22Rv1 (cell line): Measurements from ENCODE around the gene ZNF692.

ENCODE experiments used
- ZFX ChIP-seq: fragments of 450-650 bp; IDR thresholded peaks from 2 replicates; pipeline ENCODE4 v1.6.1; 2017; ENCODE audit warnings: antibody characterized with exemption, borderline replicate concordance
- TF ChIP-seq, protein P1 (sequence below): fragments of 450-650 bp; IDR thresholded peaks from 2 replicates; pipeline ENCODE4 v1.5.1; 2017; ENCODE audit warnings: mild to moderate bottlenecking

GRCh38 chr1:248816042-248816851 lies 42.6 kb downstream of the ZNF692 start:
- TF ChIP-seq, protein P1, sequence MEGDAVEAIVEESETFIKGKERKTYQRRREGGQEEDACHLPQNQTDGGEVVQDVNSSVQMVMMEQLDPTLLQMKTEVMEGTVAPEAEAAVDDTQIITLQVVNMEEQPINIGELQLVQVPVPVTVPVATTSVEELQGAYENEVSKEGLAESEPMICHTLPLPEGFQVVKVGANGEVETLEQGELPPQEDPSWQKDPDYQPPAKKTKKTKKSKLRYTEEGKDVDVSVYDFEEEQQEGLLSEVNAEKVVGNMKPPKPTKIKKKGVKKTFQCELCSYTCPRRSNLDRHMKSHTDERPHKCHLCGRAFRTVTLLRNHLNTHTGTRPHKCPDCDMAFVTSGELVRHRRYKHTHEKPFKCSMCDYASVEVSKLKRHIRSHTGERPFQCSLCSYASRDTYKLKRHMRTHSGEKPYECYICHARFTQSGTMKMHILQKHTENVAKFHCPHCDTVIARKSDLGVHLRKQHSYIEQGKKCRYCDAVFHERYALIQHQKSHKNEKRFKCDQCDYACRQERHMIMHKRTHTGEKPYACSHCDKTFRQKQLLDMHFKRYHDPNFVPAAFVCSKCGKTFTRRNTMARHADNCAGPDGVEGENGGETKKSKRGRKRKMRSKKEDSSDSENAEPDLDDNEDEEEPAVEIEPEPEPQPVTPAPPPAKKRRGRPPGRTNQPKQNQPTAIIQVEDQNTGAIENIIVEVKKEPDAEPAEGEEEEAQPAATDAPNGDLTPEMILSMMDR: no peak
- TF ChIP-seq ZFX: no peak
